Spleen (tissue), 7 donors: ENCODE results near the gene PIK3C3.

ENCODE experiments used
- CTCF ChIP-seq, 11 experiments: fragments of 200-600 bp in 7 of 11; fragments of 450-650 bp in 4 of 11; sonication (generic) in 4 of 11; IDR thresholded peaks in 8 of 11; conservative IDR thresholded peaks in 3 of 11; 1 replicate in 7 of 11; 2 replicates in 4 of 11; pipeline versions ENCODE4 v1.4.0 to v1.8.0; 2016 to 2021; ENCODE audit warnings: antibody characterized with exemption in 11 of 11, inconsistent platforms in 4 of 11, mild to moderate bottlenecking in 1 of 11
- POLR2A ChIP-seq, 3 donors: fragments of 450-650 bp; IDR thresholded peaks; one replicate each; pipeline ENCODE4 v1.5.1; 2017; ENCODE audit warnings: antibody characterized with exemption in 3 of 3, mild to moderate bottlenecking in 1 of 3
- POLR2AphosphoS5 ChIP-seq, 3 donors: sonication (generic); formaldehyde crosslinking; IDR thresholded peaks; one replicate each; pipeline ENCODE4 v1.5.1; 2017; ENCODE audit warnings: antibody characterized with exemption in 3 of 3
- donor health status: DM: no; HTN: no; CAD: no; lungs with moderate emphysema.
- donor health status: DM: no; HTN: no; CAD: no.
- donor health status: DM: no; HTN: no; CAD: no.

- TF ChIP-seq CTCF (IDR thresholded peaks at IDR 0.05 in 8 of 11, conservative IDR thresholded peaks at IDR 0.05 in 3 of 11) (no peak), POLR2A (IDR thresholded peaks at IDR 0.05) (no peak), POLR2AphosphoS5 (IDR thresholded peaks at IDR 0.05) (no peak)
Measured at GRCh38 chr18:42100911-42101310, 145.9 kb downstream of the PIK3C3 start.
